Measurements from ENCODE around the gene CACNA1E.

Gene CACNA1E

DNA sequence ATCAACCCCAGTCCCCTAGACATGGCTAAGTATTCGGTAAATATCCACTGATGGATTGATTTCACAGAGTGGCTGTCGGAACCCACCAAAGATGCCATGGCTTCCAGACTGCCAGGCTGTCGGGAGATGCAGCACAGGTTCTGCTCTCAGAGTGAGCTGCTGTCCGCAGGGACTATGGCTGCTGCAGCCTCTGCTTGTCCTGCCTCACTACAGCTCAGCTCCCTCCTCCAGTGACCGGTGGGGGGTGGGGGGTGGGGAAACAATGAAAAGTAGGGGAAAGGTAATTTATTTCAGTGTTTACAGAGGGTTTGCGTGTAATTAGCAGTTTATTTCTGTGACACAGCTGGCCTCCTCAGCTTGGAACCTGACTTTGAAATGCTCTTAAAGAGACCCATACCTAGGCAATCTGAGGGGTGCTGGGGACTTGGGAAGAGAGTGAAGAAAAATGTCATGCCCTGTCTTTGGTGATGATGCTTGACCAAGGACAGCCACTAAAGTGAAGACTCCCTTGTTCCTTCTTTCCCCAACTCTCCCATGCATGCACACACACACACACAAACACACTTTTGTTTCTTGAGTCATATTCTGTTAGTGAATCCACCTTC, 109.0 kb downstream of the CACNA1E start:
- DNase-seq: no peak

DNA sequence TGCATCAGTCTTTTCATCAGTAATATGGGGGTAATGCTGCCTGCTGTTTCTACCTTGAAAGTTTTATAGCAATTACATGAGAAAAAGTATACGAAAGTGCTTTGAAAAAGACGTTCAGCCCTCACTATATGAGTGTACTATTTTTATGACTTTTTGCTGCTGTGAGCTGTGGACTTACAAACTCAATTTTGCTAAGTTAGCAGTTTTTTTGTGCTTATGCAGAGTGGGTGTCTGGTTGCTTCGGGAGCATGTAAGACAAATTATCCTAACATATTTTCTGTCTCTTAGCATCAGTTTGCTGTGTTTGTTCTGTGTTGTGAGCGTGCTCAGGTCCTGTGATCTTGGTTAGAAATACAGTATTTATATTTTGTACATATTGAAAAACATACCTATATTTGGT, 109.7 kb downstream of the CACNA1E start:
- no peak for DNase-seq

DNA sequence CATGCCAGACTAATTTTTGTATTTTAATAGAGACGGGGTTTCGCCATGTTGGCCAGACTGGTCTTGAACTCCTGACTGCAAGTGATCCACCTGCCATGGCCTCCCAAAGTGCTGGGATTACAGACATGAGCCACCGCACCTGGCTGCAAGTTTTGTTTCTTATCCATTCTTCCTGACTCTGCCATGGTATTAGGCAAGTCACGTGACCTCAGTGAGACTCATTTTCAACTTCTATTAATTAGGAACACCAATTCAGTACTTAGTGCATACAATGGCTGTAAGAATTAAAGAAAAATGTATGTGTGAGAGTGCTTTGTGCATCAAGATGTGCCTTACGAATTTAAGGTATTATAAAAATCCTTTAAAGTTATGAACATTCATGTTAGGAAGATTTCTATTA, 111.2 kb downstream of the CACNA1E start:
- no peak for DNase-seq

DNA sequence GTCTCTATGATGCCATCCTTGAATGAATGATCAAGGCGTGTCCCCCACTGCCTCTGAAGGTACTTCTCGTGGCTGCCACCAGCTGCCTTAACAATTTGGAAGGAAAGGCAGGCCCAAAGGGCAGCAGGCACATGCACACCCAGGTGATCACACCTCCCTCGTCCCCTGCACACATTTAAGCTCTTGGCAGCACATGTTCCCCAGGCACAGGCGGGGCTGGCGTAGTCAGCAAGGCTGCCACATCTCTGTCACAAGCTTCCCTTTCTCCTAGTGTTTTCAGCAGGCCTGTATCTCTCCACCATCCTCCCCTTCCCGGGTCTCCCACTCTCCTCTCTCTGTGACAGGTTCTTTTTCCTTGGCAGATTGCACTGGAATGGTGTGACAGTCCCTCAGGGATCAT, 111.9 kb downstream of the CACNA1E start:
- no peak for DNase-seq

DNA sequence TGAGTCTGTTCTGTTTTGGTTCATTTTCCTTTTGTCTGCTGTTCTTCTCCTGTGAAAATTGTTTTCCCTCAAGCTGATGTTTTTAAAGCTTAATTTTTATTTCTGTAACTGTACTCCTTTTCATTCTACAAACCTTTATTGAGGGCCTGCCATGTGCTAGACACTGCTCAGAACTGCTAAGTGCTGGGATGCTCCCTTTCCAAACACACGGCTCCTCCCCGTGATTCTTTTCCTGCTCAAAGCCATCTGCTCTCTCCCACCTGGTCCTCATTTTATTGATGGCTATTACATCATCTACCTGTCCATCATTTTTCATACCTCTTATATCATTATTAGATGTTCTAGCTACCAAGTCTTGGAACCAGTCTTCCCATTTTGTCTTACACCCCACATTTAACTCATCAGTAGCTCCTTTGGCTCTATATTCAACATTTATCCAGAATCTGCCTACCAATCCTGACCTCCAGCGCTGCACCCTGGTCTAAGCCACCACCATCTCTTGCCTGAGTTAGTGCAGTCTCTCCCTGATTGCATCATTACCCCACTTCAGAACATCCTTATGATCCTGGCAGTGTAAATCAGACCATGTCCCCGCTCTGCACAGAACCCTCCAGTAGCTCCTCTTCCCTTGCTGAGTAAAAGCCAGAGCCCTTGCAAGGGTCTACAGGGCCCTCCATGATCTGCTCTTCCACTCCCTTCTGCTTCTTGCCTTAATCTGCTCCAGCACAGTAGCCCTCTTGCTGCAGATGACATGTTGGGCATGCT, 118.1 kb downstream of the CACNA1E start:
- DNase-seq: no peak

DNA sequence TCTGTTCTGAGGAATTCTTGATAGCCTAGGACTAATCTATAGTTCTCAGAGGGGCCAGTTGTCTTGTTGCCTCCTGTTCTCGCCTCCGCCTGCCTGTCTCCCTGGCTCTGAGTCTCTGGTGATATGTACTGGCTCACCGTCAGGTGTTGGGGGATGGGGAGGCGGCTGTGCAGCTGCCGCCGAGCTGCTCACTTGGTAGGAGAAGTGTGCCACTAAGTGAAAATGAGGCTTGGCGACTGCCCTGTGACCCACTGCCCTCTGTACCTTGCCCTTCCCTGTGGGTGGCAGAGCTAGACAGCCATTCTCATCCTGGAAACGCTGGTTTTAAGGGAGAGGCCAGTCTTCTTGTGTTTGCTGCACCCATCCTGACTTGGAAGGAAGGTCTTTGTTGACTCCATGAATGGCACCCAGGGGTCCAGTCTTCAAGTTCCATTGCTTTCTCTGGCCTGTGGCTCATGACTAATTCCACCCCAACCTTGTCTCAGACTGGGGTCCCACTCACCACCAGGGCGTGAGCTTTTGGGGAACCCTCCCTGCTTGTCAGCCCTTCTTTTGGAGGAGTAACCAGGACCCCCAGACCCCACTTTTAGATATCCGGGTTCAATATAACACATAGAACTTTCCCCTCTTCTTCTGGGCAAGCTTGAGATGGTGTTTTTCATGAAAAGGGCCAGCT, 120.6 kb downstream of the CACNA1E start:
- no peak for DNase-seq

DNA sequence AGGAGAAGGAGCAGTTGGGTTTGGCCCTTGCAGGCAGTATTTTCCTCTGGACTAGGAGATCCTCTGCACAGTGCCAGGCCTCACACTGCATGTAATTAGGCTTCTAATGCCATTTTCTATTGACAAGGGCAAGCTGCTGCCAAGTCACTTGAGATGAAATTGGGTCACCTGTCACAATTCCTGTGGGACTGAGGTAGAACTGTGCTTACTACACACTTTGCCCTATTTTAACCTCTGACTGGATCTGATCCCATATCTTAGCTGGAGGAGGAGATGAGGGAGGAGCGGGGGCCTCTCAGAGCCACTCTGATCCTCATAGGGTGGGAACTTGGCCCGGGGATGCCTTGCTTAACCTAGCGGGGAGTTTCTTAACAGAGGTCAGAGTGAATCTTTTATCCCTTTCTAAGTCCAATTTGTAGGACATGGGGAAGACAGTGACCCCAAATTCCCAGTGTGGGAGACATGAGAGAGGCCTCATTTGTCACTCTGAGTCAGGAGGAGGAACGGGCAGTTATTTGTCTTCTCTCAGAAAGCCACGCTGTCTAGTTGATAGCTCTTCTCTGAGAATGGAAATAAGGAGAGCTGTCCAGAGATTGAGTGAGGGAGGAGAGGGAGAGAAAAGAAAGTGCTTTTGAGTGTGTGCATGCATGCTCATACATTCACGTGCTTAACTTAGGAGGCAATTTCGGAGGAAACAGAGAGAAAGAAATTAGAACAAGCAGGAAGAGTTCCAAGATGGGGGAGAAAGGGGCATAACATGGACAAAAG, 121.3 kb downstream of the CACNA1E start:
- no peak for DNase-seq

DNA sequence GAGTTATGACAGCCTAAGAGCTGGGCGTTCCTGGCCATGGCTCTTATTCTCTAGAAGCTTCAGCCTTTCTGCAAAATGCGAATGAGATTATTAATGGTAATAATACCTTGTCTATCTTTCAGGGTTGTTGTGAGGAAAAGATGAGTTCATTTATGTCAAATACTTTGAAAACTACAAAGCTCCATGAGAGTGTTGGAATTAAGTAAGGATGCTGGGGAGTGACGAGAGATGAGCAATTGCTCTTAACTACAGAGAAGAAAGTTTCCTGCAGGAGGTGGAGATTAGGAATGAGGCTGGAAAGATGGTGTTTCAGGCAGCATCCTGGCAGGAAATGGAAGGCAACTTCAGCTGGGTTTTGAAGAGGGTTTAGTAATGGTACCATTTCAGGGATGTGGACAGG, 124.2 kb downstream of the CACNA1E start:
- no peak for DNase-seq

DNA sequence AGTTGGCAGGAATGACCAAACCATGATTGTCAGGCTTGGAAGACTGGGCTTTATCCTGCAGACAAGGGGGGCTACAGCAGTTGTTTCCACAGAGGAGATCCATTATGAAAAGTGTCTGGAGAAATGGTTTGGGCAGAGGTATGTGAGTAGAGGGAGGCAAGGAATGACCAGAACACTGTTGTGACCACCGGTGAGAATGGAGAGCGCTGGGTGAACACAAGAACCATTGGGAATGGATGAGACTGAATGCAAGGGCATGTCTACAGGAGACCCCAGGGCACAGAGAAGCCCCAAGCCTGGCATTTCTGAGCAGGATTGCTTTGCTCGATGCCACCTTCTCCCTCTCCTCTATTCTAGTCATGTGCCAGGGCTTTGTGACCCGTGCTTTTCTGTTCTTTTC, 125.1 kb downstream of the CACNA1E start:
- no peak for DNase-seq

DNA sequence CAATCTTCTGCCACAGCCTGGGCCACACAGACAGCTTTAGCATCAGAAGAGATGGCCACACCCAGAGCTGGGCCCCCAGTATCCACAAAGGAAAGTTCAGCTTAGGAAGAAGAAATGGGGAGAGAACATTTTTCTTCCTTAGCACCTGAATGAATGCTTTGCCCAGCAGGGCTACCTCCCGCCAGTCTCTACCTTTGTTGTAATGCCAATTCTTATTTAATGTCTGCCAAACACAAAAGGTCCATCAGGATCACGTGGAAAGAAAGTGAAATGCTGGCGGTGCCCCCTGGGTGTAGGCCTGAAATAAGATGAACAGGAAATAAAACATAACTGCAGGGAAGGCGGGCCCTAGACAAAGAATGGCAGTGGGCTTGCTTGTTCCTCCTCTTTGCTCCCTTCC, 125.6 kb downstream of the CACNA1E start:
- no peak for DNase-seq

DNA sequence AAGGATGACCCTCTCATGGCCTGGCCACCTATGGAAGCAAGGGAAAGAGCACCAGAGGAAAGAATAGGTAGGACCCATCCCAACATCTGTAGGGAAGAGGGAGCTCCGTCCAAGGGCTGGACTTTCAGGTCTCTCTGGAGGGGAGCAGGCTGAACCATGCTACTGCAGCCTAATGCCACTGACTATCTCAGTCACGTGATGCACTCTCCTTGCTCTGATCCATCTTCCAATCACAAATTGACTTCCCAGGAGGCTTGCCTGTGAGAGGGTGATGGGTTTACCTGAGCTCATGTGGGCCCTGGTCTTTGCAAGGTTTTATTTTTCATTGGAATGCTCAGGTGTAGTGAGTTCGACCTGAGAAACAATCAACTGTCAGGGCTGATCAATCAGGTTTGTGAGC, 128.8 kb downstream of the CACNA1E start:
- no peak for DNase-seq

DNA sequence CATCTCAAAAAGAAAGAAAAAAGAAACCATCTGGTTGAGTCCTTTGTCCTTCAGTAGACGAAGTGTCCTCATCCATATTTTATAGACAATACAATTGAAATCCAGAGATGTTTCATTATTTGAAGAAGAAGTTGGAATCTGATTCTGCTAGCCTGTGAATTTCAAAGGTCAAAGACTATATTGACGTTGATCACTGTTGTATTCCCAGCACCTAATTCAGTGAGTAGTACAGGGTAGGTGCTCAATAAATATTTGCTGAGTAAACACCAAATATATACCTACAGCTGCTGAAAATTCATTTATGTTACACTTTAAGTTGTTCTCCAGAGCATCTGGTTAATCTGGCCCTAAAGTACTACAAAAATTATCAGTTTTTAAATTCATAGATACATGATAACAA, 135.2 kb downstream of the CACNA1E start:
- no peak for DNase-seq

DNA sequence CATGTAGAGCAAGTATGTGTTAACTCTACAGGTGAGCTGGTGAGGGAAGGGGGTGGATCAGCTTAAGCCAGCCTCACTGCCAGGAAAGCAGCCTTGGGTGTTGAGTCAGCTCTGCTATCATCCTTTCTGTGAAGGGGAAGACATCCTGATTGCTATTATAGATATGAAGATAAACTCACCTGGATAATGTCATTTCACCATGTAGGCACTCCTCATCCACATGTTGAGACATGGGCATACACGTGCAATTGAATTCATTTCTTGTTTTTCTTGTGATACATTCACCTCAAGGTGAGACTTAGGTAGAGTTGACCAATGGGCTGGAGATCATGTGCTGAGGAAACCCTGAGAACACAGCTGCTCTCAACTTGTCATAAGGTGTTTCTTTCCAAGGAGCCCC, 136.9 kb downstream of the CACNA1E start:
- DNase-seq: no peak

DNA sequence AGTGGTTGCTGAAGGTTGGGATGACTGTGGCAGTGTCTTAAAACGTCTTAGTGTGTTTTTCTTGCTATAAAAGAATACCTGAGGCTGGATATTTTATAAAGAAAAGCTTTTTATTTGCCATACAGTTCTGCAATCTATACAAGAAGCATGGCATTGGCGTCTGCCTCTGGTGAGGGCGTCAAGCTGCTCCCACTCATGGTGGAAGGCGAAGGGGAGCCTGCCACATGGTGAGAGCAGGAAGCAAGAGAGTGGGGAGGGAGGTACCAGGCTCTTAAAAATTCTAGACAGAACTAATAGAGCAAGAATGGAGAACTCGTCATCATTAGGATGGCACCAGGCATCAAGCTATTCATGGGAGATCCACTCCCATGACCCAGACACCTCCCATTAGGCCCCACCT, 140.5 kb downstream of the CACNA1E start:
- no peak for DNase-seq

DNA sequence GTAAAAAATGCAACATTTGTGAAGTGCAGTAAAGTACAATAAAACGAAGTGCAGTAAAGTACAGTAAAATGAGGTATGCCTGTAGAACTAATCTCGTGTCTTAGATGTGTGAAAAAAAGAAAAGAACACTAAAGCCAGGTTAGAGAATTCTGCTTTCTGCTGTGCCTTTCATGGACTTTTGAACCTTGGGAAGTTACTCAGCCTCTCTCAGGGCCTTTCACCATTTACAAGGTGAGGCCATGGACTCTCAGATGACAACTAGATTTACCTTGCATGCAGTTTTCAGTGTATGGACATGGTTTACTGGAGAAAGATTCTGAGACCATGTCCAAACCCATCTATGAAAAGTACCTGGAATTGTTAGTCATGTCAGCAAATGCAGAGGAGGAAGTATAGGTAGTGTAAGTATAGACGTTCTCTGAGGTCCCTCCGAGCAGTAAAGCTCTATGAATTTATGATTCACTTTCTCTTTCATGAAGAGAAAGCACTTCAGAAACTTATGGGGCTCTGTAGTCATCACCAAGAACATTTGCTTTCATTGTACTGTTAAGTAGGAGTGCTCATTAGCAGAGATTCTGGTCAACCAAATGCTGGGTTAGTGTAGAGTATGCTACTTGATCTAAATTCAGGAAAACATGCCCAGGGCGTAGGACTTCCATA, 143.1 kb downstream of the CACNA1E start:
- DNase-seq: no peak

DNA sequence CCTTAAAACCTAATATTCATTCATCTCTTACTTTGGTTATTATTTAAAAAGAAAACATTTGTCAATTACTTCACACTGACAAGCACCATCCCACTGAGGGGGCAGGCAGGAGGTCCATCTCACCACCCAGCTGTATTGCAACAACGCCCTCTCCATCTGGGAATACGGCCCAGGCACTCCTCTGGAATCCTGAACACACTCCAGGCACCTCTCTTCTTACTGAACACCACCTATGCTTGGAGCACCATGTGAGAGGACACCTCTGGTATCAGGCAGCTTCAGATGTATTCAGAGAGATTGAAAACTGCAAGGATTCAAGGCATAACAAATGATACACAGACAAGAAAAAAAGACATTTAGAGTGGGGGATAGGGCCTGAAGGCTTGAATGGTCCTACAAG, 147.1 kb downstream of the CACNA1E start:
- DNase-seq: no peak

DNA sequence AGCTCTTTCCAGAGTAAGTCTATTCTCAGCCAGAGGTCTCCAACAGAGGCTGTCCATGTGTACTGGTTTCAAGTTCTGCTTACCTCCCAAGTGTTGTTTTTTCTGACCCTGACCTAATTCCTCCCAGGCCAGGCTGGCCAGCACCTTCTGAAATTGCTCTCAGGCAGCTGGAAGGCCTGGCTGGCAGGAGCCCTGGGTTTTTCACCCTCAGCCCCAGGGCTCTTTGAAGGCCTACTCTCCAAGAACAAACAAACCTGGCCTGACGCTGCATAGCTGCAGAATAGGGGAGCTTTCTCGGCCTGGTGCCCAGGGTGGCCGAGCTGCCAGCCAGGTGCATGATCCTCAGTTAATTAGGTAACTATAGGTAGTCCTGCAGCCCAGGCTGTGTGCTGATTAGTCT, 147.5 kb downstream of the CACNA1E start:
- no peak for DNase-seq

DNA sequence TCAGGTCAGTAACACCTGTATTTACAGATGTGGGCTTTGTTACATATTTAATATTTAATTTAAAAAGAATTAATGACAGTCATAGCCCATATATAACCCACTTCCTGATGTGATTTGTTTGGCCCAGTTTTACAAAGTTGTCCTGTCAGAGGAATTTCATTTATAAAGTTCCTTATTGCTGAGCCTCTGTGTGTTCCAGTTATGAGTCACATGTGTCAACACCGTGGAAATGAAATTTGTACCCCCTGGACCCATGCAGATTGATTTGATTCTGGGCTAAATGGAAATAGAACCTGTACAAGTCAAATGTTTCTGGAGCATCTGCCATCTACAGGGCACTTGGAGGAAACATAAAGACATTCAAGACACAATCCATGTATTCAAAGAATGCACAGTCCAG, 149.2 kb downstream of the CACNA1E start:
- DNase-seq: no peak

DNA sequence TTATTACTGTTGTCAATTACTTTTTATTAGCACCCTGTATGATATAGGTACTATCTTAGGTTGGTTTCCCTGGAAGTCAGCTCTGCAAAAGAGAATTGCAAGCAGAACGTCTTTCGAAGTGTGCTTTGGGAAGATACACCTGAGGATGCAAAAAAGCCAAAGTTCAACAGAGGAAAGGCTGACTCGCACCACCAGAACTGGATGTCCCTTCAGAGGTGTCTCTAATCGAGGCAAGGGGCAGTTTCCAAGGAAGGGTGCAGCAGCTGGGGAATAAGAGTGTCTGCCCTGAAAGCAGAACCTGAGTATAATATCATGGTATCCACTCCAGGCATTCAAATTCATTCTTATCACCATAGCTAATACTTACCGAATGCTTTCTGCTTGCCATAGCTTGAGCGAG, 149.6 kb downstream of the CACNA1E start:
- no peak for DNase-seq

DNA sequence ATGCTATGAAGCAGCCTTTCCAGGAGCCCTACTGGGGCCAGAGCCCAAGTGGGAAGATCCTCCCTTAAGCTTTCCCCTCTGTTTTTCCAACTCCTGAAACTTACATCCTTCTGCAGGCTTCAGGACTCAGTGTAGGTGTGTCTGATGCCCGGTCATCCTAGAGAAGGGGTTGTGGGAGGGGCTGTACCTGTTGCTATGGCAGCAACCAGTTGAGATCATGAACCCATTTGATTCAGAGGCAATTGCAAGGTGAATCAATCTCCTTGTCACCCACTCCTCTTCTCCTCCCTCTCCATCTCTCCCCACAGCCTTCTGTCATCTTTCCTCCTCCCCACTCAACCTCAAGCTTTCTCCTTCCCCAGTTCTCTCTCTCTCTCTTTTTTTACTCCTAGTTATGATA, 151.8 kb downstream of the CACNA1E start:
- no peak for DNase-seq

DNA sequence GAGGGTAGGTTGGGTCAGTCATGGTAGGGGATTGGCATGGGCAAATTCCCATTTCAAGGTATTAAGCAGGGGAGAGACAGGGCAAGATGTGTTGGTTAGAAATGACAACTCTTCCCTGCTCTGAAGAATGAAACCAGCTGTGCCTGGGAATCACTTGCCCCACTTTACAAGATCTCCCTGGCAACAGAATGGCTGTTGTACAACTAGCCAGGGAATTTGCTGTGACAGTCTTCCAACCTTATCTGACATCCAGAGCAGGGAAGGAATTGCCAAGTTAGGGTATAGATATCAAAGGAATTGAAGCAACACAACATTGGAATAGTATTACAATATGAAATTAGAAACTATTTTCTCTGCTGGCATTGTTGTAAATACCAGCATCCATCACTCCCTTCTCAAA, 154.7 kb downstream of the CACNA1E start:
- DNase-seq: no peak

DNA sequence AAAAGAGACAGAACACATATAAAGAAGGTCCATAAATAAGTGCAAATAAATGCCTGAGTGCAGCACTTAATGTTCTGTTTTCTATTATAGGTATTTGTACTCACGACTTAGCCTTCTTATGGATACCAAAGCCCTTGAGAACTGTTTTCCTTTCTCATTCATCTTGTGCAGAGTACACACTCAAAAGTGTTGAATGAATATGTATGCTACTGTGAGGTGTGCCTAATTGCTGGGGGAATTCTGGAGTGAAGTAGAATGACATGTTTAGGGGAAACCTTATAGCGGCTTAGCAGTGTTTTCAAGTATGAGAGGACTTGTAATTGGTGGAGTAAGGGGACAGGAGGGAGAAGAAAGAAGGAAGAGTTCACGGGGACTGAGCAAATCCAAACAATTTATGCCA, 157.6 kb downstream of the CACNA1E start:
- DNase-seq: no peak

DNA sequence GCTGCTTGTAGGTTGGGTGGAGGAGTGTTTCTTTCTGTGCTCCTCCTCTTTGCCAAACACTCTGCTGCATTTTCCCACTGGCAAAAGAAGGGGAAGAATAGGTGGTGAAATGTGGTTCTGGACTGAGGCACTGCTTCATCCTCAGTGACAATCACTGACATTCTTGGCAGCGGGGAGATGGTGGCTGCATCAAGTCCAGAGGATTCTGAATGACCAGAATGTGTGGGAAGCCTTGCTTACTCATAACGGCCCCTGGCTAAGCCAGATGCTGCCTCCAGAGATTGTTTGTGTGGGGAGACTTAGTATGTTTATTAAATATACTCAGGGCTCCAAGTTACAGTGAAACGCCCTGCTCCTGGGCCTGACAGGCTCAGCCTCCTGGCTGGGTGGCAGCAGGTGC, 160.3 kb downstream of the CACNA1E start:
- no peak for DNase-seq
